HG02840 (cell line): Measurements from ENCODE around the gene TTF1.
"Not testable (repeated sequence)": the region's sequence is repeated elsewhere in the genome, so short reads cannot be mapped to it uniquely, and the experiment has no call there.

ENCODE experiments used
- ATAC-seq: cut with Tn5 transposase; IDR thresholded peaks from one replicate; pipeline ENCODE4 v1.9.1; 2021; ENCODE audit warnings: mild to moderate bottlenecking, moderate library complexity, moderate number of reproducible peaks; ENCODE audit not compliant: unreplicated experiment, low FRiP score

TTF1 gene

DNA sequence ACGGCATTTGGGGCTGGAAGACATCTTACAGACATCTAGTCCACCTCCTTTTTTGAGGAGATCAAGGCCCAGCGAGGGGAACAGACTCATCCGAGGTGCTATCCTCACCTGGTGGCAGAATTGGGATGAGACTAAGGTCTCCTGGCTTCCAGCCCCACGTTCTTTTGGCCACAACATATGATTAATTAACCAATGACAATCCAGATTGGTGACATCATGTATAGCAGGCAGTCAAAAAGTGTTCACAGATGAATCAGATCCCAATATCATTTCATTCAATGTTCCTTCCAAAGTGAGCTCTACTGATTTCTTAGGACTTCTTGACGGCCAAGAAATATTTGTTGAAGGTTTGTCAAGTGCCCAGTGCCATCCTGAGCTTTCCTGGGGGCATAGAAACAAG is 7.3 kb upstream of the TTF1 start:
- no peak for ATAC-seq

DNA sequence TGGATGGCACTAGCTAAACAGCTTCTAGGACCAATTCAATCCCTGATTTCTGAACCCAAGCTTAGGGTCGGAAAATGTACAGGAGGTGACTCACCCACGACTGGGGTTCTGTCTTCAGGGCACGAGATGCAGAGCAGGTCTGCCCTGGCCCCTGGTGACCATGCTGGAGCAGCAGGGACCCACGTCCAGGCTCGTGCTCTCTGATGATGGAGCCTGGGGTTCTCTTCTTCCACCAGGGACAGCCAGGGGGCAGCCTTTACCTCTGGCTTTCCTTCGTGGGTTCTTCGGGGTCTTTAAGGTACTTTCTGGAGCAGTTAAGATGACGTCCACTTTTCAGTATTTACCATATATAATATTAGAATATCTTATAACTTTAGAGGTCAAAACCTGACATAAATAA is 5.4 kb upstream of the TTF1 start:
- ATAC-seq = no peak

DNA sequence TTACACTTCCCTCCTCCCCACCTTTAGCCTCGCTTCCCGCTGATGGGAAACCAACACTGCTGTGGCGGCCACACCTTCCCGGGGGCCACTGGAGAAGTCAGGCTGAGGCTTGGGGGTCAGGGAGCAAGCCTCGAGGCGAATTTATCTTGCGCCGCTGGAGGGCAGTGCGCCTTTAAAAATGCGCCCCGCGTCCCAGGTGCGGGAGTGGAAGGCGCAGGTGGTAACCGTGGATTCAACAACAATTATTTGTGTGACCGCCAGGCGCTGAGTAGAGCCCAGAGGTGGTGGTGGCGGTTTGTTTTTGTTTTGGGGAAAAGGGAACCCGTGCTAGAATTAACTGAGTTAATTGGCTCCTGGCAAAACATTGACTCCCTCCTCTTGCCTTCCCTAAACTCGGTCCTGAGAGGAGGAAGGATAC is 4.5 kb upstream of the TTF1 start:
- ATAC-seq = no peak

DNA sequence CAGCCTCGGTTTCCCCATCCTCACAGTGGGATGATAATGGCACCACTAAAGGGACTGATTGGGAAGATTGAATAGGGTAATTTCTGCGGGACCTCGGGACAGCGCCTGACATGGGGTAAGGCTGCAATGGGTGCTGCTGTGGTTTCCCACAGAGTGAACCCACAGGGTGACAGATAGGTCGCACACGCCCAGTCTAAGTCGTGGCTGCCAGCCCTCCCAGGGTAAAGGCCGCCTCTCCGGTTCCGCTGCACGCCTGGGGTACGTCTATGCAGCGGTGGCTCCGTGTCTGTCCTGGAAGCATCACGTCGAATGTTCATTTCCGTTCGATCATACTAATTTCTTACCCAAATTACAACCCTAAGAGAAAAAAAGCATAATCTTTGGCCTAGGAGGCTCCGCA is 4.0 kb upstream of the TTF1 start:
- ATAC-seq = no peak

DNA sequence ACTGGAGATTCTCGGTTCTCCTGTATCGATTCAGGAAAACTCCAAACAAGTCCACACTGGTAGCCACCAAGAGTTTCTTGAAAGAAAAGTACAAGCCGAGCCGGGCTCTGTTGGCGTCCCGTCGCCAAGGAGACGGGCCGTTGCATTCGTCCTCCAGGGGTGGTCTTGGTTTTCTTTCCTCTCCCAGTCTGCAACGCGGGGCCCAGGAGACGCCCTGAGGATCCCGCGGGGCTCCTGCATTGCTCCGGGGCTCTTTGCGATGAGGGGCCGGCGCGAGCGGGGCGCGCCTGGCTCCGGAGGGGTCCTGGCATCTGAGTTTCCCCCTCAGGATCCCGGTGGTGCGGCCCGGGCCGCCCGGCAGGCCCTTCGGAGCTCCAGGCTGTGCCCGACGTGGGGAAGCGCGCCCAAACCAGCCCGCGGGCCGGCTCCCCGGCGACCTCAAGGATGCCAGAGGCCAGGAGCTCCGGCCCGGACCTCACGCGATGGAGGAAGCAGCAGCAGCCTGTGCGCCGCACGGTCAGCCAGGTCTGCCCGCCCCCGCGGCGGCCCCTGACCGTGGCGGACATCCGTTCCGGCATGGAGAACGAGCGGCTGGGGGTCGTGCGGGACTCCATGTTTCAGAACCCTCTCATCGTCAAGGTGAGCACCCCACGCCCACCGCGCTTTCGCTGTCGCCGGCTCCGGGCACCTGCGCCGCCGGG is 3.3 kb upstream of the TTF1 start, which contains the start of gene CFAP77:
TSS of gene CFAP77 (plus strand) at position 384 of the 701 bp plus-strand sequence. CDS start at position 445, 61 bp downstream.
- ATAC-seq = no peak

DNA sequence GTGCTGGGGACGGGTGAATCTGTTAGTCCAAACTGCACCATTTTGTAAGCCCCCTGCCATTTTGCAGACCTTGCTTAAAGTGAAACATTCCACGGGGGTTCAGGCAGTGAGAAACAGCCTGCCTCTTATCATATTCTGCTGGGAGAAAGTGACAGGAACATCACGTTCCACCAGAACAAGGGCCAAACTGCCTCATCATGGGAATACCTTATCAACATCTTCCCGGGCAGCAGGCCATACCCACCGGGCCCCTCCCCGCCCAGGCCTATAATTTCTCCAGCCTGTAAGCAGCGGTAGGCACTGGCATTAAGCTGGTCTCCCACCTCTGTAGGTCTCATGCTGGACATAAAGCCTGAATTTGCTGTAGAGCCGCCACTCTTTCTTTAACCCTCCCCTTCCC is 1.9 kb upstream of the TTF1 start:
- ATAC-seq = no peak

- no peak for ATAC-seq
These were observed 556 bp upstream of the TTF1 start for GRCh38 chr9:132407196-132407595.

DNA sequence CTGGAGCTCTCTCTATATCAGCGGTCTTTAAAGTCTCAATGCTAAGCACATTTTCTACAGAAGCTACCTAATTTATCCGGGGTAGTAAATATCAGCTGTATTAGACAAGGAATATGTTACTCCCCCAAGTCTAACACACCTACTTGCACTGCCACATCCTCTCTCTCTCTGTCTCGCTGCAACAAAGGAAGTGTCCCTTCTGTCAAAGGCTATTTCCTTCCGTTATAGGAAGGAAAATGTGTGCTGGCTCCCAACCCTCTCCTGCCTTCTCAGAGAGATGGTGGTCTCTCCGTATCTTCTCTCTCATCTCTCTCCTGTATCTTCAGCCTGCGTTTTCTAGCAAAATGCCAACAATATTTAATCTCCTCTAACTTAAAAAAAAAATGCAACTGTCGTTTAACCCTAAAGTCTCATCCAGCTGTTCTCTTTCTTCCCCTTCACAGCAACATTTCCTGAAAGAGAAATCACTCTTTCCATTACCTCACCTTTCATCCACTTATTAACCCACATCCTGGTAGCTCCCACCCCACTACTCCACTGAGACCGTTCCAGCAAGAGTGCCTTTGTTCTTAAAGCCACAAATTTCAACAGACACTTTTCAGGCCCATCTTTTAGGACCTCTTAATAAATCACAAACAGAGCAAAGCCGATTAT is 2.3 kb downstream of the TTF1 start:
- no peak for ATAC-seq

- ATAC-seq = no peak
These were observed 4.8 kb downstream of the TTF1 start for GRCh38 chr9:132401824-132402223.

- ATAC-seq = no peak
These were observed 11.1 kb downstream of the TTF1 start for GRCh38 chr9:132395560-132395959.

GRCh38 chr9:132391449-132391848 is 15.2 kb downstream of the TTF1 start:
- ATAC-seq = no peak

DNA sequence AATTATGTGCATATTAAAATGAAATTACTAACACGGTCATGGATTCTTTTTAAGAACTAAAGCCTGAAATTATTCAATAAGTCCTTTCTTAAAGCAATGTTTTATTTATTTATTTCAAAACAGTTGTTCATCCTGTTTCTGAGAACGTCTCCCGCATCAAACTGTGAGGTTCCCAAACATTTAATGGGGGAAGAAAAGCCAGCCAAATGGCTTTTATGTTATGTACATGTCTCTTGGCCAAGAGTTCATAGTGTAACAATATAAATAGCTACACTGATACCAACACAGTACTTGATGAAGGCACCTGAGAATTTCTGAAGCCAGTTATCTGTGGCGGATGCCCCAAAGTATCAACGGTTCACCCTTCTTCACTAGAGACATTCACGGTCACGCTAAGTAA is 15.7 kb downstream of the TTF1 start:
- ATAC-seq = no peak

- no peak for ATAC-seq
These were observed 19.5 kb downstream of the TTF1 start for GRCh38 chr9:132387133-132387532.

DNA sequence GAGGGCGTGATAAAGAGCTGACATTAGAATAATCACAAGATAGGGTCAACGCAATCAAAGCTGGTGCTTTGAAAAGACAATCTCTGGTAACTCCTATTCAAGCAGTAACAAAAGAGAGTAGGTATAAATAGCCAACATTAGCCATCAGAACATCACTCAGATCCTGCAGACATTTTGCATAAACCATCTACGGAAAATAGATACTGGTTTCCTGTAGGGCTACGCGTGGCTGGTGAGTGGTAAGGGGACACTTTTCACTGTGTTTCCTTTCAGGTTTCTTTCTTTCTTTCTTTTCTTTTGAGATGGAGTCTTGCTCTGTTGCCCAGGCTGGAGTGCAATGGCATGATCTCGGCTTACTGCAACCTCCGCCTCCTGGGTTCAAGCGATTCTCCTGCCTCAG is 22.3 kb downstream of the TTF1 start:
- ATAC-seq = no peak

DNA sequence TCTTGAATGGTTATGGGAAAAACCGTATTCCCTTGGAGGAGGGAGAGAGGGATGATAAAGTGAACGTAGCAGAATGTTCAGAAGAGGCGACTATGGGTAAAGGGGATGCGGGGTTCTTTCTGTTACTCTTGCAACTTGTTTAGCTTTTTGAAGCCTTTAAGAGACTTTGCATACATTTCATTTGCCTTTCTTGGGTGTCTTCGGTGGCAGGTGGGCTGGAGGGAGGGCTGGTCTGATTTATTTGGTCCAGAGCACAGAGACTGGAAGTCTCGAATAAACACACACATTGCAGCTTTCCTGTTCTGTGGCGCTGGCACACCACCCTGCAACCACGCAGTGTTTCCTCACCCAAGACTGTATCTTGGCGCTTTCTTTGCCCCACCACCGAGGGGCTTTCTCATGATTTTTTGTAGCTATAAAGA is 23.2 kb downstream of the TTF1 start:
- no peak for ATAC-seq

DNA sequence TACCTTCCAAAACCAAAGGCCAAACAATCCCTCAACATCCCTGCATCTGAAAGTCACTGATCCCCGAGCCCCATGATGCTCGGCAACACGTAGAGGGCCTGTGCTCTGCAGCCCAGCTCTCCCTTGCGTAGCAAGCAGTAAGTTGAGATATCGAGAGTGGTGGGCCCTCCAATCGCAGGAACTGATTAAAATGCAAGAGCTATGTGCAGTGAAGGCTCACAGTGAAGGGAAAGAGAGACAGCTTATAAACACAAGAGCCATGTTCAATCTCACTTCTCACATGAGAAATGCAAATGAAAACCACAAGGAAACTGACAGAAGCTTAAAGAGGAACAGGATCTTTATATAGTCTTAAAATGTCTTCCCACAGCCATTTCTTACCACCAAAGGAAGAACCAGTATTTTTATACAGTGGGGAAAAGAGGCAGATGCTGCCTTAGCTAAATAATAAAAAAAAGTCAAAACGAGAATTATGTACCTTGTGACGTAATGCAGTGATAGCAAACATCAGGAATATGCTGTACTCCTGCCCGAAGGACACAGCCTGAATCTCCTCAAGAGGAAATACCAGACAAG is 24.6 kb downstream of the TTF1 start:
- peak; percentile 52 for ATAC-seq

- not testable (repeated sequence) for ATAC-seq
These were observed 28.2 kb downstream of the TTF1 start for GRCh38 chr9:132378416-132378815.

DNA sequence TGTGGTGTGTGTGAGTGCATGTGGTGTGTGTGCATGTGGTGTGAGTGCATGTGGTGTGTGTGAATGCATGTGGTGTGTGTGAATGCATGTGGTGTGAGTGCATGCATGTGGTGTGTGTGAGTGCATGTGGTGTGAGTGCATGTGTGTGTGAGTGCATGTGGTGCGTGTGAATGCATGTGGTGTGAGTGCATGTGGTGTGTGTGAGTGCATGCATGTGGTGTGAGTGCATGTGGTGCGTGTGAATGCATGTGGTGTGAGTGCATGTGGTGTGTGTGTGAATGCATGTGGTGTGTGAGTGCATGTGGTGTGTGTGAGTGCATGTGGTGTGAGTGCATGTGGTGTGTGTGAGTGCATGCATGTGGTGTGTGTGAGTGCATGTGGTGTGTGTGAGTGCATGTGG is 28.9 kb downstream of the TTF1 start:
- not testable (repeated sequence) for ATAC-seq

DNA sequence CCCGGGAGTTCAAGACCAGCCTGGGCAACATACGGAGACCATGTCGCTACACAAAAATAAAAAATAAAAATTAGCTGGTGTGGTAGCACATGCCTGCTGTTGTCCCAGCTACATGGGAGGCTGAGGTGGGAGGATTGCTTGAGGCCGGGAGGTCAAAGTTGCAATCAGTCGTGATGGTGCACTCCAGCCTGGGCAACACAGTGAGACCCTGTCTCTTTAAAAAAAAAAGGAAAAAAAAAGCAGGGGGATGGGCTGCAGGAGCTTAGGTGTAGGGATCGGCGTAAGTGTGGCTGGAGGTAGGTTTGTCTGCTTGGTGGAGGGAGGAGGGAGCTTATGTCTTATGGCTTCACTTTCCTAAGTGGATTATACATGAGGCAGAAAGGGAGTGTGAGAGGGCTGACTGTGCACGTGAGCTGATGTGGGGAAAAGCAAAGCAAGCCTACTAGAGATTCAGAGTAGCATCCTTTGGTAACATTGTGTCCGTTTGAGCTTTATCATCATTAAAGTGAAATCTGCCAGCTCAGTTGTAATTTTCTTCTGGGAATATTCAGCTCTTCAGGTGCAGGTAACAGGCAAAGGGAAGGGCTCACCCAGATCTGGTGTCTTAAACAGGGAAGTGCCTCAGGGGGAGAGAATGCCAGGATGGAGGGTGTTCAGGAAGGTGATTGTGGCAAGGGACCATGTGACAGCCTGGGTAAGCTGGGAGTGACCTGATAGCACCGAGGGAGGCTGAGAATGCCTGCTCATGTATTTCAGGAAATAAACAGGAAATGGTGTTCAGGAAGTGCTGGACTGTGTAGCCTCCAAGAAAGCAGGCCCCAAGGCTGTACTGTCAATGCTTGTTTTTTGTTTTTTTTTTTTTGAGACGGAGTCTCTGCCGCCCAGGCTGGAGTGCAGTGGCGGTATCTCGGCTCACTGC is 34.2 kb downstream of the TTF1 start:
- ATAC-seq = no peak

GRCh38 chr9:132370592-132370991 is 36.0 kb downstream of the TTF1 start:
- no peak for ATAC-seq

DNA sequence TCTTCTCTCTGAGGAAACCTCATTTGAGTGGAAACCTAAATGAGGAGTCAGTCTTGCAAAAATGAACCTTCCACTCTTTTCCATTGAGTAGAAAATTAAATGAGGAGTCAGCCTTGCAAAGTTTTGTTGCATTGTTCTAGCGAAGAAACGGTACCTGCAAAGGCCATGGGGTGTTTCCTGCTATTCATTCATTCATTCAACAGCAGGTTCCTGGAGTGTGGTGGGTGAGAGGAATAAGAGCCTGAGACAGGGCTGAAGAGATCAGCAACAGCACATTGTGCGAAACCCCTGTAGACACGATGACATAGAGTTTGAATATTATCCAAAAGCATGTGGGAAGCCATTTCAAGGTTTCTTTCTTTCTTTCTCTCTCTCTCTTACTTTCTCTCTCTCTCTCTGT is 37.2 kb downstream of the TTF1 start:
- no peak for ATAC-seq
